Spleen (tissue), 7 donors: ENCODE data around the gene RBMS1.
"Not testable (repeated sequence)": the region's sequence is repeated elsewhere in the genome, so short reads cannot be mapped to it uniquely, and the experiment has no call there.

Experiments
- CTCF ChIP-seq, 11 experiments: fragments of 200-600 bp in 7 of 11; fragments of 450-650 bp in 4 of 11; sonication (generic) in 4 of 11; IDR thresholded peaks in 8 of 11; conservative IDR thresholded peaks in 3 of 11; 1 replicate in 7 of 11; 2 replicates in 4 of 11; pipeline versions ENCODE4 v1.4.0 to v1.8.0; 2016 to 2021; ENCODE audit warnings: antibody characterized with exemption in 11 of 11, inconsistent platforms in 4 of 11, mild to moderate bottlenecking in 1 of 11
- POLR2AphosphoS5 ChIP-seq, 3 donors: sonication (generic); formaldehyde crosslinking; IDR thresholded peaks; one replicate each; pipeline ENCODE4 v1.5.1; 2017; ENCODE audit warnings: antibody characterized with exemption in 3 of 3
- donor health status: DM: no; HTN: no; CAD: no; lungs with moderate emphysema.
- donor health status: DM: no; HTN: no; CAD: no.
- donor health status: DM: no; HTN: no; CAD: no.

- not testable (repeated sequence) for TF ChIP-seq CTCF (IDR thresholded peaks at IDR 0.05 in 8 of 11, conservative IDR thresholded peaks at IDR 0.05 in 3 of 11); POLR2AphosphoS5 (IDR thresholded peaks at IDR 0.05)
Measured at GRCh38 chr2:160448821-160449220, 44.8 kb downstream of the RBMS1 start.
